ENCODE results near the gene VPS33B.
A peak's percentile ranks its signal among the peaks of the same experiment; 100 is the strongest.

VPS33B gene

GRCh38 chr15:90972133-90972532, 50.3 kb downstream of the VPS33B start:
- DNase-seq: no peak

GRCh38 chr15:90970274-90970673, 52.1 kb downstream of the VPS33B start:
- DNase-seq: no peak

- no peak for DNase-seq
Observed at GRCh38 chr15:90968434-90968833, 54.0 kb downstream of the VPS33B start.

DNA sequence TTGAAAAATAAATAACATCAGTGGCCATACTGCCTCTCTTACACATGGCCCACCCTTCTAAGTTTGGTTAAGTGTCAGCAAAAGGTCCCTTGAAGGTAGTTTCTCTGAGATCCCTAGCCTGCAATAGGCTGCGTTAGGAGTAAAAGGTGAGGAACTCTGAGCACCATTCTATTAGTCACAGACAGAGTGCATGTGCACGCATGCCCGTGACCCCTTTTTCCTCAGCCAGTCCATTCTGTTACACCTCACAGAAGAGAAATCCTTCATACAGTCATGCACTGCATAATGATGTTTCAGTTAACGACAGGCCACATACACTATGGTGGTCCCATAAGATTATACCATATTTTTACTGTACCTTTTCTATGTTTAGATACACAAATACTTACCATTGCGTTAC, 55.2 kb downstream of the VPS33B start:
- DNase-seq: no peak

GRCh38 chr15:90966262-90966661, 56.1 kb downstream of the VPS33B start:
- no peak for DNase-seq

DNA sequence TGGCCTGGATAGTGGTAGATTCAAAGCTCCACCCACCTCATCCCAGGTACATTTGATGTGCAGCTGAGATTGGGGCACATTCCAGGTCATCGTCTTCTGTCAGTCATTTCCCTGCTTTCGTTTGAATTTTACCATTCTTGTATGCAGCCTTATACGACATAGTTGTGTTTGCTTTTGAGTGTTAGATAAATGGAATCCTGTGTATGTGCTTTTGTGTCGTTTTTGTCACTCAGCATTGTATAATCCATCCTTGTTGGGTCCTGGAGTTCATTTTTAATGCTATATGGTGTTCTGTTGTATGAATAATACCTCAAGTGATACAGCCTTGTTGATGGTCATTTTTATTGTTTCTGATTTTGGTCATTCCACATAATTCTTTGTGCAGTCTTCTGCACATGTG, 60.4 kb downstream of the VPS33B start:
- no peak for DNase-seq

GRCh38 chr15:90960298-90961091, 61.9 kb downstream of the VPS33B start:
- no peak for DNase-seq

DNA sequence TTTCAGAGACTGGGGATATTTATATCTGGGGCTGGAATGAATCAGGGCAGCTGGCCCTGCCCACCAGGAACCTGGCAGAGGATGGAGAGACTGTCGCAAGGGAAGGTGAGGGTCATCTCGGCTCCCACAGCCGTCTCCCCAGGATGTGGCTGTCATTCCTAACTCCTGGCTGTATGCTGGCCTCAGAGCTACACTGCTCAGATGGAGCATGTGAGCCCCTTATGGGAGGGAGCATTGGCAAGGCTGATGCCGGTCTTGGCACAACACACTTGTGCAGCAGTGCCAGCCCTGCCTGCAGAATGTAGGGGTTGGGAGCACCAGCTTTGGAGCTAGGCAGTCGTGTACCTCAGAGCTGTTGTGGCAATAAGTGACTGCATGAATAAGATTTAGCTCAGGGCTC, 62.5 kb downstream of the VPS33B start:
- DNase-seq: no peak

DNA sequence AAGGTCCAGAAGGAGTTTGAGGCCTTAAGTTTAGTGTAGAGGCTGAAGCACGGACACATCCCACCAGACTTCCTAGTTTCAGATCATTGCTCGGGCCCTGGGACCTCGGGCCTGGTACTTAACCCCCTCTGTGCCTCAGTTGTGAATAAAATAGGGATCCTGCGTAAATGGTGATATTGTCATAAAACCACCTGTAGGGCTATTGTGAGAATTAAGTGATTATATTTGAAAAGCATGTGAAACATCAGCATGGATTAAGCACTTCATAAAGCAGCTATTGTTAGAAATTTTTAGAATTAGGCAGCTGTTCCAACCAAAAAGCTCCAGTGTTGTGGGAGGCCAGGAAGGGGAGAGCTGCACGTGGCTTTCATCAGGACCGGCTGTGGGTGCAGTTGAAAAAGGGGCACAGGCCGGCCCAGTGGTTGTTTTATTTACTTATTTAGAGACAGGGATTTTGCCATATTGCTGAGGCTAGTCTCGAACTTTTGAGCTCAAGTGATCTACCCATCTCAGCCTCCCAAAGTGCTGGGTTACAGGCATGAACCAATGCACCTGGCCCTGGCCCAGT, 63.3 kb downstream of the VPS33B start:
- DNase-seq: no peak

DNA sequence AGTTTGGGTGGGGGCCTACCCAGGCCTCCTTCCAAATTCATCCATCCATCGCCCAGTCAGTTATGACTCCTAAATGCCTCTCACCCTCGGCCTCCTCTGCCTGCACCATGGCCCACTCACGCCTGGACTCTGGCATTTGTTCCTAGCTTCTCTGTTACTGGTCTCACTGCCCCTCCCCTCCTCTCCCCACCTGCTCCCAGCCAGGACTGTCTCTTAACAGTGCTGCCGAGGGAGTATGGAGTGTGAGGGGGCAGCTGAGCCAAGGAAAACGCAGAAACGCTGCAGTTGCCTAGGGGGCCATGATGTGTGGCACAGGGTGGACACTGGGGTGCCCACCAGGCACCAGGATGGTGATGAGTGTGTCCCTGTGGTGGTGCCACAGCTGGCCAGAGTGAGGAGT, 64.6 kb downstream of the VPS33B start:
- DNase-seq: no peak

DNA sequence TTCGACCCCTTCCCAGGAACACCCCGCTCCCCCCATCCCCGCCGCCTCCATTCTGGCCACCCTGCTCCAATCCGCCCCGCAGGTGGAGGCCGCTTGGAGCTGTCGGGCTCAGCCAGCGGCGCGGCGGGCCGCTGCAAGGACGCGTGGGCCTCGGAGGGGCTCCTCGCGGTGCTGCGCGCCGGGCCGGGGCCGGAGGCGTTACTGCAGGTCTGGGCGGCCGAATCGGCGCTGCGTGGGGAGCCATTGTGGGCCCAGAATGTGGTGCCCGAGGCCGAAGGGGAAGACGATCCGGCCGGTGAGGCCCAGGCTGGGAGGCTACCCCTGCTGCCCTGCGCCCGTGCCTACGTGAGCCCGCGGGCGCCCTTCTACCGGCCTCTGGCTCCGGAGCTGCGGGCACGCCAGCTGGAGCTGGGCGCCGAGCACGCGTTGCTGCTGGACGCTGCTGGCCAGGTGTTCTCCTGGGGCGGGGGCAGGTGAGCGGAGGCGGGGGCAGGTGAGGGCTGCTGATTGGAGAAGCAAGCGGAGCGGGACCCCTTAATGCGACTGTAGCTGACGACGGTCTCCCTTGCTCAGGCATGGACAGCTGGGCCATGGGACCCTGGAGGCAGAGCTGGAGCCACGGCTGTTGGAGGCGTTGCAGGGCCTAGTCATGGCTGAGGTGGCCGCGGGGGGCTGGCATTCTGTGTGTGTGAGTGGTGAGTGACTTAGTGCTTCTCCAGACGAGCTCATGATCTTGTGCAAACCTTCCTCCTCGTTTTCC, 65.2 kb downstream of the VPS33B start:
- DNase-seq: no peak

DNA sequence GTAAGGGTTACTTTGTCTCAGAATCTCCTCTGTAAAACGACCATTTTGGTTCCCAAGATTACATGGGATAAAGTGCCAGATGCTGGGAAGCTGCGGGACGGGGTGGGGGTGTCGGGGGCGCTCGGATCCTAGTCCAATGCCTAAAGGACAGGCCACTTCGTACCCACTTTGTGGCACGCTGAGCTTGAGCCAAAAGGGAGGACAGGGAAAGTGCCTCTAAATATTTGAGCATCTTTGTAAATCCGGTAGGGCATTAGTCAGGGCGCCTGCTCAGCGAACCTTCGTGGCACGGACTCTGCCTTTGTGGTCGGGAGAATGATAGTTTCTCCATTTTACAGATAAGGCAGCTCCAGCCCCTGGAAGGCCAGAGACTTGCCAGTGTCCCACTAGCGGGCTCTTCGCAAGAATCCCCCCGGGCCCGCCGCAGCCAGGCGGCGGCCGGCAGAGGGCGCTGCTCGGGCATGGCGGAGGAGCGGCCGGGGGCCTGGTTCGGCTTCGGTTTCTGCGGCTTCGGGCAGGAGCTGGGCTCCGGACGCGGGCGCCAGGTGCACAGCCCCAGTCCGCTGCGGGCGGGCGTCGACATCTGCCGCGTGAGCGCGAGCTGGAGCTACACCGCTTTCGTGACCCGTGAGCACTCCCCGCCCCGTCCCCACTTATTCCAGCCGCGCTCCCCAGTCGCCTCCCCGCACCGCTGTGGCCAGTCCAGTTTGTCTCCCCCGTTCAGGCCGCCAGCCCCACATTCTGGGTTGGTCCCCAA, 65.9 kb downstream of the VPS33B start:
- DNase-seq: peak; percentile 72

DNA sequence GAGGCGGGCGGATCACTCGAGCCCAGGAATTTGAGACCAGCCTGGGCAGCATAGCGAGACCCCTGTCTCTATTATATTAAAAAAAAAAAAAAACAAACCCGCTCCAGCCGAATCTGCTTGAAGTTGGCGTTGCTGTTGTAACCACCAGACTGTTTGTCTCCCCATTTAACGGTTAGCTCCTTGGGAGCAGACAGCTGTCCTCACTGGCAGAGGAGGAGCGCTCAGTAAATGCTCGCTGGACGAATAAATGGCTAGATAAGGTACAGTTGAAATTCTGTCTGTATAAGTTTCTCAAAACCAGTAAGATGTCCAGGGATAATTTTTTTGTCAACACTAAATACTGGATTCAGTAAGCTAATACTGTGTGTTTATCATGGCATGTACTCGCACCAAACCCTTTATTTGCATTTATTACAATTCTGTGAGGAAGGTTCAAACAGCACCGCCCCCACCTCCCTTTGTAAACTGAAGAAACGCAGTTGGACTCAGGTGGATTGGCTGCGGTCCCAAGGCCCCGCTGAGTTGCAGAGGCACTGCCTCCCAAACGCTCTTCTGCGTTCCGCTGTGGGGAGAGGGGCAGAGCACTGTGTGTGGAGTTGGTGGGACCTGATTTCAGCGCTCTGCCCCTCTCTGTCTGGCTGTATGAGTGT, 66.6 kb downstream of the VPS33B start:
- DNase-seq: no peak

DNA sequence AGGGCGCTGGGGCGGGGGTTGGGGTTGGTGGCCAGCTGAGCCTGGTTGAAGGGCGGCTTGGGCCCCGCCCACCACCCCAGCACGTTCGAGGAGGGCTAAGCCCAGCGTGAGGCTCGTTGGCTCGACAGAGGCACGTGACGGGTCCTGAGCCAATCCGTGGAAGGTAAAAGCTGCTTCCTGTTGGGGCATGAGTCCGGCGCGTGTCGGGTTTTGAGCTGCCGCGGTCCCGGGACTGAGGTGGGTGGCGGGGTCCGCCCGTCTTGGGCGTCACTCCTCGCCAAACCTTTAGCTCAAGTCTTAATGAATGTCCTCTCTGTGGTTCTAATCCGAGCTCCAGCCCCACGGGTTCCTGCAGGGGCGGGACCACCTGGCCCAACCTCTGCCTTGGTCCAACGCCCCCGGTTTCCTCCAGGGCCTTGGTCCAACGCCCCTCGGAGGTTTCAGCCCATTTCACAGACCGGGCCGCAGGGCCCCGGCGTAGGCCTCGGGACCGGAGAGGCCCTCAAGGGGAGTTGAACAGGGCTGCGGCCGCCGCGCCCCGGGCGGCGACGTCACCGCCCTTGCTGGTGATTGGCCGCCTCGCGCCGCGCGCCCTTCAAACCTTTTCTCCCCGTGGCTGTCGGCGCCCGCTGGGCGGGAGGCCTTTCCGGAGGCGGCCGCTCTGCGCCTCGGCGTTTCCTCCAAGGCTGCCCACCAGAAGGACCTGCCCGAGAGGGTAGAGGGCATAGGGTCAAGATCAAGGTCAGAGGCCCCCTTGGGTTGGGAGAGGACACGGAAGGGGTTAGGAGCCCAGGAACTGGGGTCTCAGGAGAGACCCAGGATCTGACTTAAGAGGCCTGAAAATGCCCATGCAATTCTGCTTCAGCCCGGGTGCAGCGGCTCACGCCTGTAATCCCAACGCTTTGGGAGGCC, 67.4 kb downstream of the VPS33B start, which contains the start of gene RCCD1:
Gene RCCD1, plus strand, starts transcription at position 173 of the 912 bp plus-strand sequence. CDS start 1,851 bp downstream, outside the sequence.
- peak; percentile 97 for DNase-seq

- DNase-seq: no peak
Observed at GRCh38 chr15:90953947-90954711, 68.3 kb downstream of the VPS33B start.

DNA sequence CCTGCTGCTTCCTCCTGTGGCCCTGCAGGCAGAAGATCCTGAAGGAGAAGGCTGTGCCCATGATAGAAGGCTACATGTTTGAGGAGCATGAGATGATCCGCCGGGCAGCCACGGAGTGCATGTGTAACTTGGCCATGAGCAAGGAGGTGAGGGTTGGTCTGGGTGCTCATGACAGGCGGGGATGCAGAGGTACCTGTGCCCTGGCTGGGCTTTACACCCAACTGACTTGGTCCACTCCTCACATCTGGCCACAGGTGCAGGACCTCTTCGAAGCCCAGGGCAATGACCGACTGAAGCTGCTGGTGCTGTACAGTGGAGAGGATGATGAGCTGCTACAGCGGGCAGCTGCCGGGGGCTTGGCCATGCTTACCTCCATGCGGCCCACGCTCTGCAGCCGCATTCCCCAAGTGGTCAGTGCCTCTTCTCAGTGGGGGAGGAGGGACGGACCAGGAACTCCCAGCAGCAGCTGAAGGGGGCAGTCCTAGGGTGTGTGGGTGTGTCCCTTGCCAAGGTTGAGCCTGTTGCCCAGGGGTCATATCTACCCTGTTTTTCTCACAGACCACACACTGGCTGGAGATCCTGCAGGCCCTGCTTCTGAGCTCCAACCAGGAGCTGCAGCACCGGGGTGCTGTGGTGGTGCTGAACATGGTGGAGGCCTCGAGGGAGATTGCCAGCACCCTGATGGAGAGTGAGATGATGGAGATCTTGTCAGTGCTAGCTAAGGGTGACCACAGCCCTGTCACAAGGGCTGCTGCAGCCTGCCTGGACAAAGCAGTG, 69.3 kb downstream of the VPS33B start:
- no peak for DNase-seq

- DNase-seq: no peak
Observed at GRCh38 chr15:90950676-90951075, 71.7 kb downstream of the VPS33B start.

- DNase-seq: no peak
Observed at GRCh38 chr15:90949979-90950675, 72.3 kb downstream of the VPS33B start.
